Body of pancreas (tissue), 4 donors: ENCODE measurements around the gene SCN9A.

Experiments used
- POLR2A ChIP-seq, 3 donors: fragments of 450-650 bp; IDR thresholded peaks; one replicate each; pipeline ENCODE4 v1.6.1; 2016; ENCODE audit warnings: antibody characterized with exemption in 3 of 3, mild to moderate bottlenecking in 2 of 3
- TF ChIP-seq, protein P1 (sequence below), 7 experiments: fragments of 450-650 bp in 4 of 7; fragments of 200-600 bp in 3 of 7; sonication (generic) in 3 of 7; IDR thresholded peaks; one replicate each; pipeline ENCODE4 v1.5.1; 2016 to 2019; ENCODE audit warnings: antibody characterized with exemption in 7 of 7

DNA sequence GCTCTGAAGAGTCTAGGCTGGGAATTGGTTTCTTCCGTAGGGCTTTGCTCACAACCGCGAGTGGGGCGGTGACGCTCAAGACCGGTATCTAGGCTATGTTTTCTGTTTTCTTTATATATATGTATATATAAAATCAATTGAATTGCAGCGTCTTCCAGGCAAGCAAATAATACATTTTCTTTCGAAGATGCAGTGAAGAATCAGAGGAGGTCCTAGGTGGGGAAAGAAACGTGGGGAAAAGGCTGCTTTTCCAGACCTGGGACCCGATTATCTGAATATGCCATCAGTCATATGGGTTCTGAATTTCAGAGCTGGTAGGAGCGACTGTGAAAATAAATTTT lies 714 bp upstream of the SCN9A start:
- TF ChIP-seq, protein P1, sequence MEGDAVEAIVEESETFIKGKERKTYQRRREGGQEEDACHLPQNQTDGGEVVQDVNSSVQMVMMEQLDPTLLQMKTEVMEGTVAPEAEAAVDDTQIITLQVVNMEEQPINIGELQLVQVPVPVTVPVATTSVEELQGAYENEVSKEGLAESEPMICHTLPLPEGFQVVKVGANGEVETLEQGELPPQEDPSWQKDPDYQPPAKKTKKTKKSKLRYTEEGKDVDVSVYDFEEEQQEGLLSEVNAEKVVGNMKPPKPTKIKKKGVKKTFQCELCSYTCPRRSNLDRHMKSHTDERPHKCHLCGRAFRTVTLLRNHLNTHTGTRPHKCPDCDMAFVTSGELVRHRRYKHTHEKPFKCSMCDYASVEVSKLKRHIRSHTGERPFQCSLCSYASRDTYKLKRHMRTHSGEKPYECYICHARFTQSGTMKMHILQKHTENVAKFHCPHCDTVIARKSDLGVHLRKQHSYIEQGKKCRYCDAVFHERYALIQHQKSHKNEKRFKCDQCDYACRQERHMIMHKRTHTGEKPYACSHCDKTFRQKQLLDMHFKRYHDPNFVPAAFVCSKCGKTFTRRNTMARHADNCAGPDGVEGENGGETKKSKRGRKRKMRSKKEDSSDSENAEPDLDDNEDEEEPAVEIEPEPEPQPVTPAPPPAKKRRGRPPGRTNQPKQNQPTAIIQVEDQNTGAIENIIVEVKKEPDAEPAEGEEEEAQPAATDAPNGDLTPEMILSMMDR (IDR thresholded peaks at IDR 0.05) = no peak
- TF ChIP-seq POLR2A (IDR thresholded peaks at IDR 0.05) = no peak
